Measurements from ENCODE around the gene DENND2A.
A peak's percentile ranks its signal among the peaks of the same experiment; 100 is the strongest.

DENND2A gene

GRCh38 chr7:140653319-140654108 lies 12.9 kb upstream of the DENND2A start:
- 0 out of 2 replicates have a peak, but pooled peaks cover 3% of the 10 kb centered on the region for H3K27me3 ChIP-seq (ENCODE audit: control insufficient read depth, low read length)
- no peaks in the 10 kb centered on the region for H3K9me3 ChIP-seq (ENCODE audit: control insufficient read depth, insufficient read depth, low read length)
- no peaks in the 10 kb centered on the region for H3K9me2 ChIP-seq (replicated peaks; ENCODE audit: control insufficient read depth, low read length)
- no peaks in the 10 kb centered on the region for H3F3A ChIP-seq (ENCODE audit: control insufficient read depth, insufficient read depth)
- TF ChIP-seq EZH2phosphoT487 (IDR thresholded peaks at IDR 0.05; ENCODE audit: borderline replicate concordance, low read length): no peak
- TF ChIP-seq, protein P1, sequence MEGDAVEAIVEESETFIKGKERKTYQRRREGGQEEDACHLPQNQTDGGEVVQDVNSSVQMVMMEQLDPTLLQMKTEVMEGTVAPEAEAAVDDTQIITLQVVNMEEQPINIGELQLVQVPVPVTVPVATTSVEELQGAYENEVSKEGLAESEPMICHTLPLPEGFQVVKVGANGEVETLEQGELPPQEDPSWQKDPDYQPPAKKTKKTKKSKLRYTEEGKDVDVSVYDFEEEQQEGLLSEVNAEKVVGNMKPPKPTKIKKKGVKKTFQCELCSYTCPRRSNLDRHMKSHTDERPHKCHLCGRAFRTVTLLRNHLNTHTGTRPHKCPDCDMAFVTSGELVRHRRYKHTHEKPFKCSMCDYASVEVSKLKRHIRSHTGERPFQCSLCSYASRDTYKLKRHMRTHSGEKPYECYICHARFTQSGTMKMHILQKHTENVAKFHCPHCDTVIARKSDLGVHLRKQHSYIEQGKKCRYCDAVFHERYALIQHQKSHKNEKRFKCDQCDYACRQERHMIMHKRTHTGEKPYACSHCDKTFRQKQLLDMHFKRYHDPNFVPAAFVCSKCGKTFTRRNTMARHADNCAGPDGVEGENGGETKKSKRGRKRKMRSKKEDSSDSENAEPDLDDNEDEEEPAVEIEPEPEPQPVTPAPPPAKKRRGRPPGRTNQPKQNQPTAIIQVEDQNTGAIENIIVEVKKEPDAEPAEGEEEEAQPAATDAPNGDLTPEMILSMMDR (IDR thresholded peaks at IDR 0.05; ENCODE audit: low read depth, low read length, poor library complexity, severe bottlenecking): peak; percentile 98
- peaks cover 10% of the 10 kb centered on the region for H3K4me1 ChIP-seq (ENCODE audit: control insufficient read depth, low read length)
- H3K36me3 ChIP-seq (ENCODE audit: control insufficient read depth, low read length): no peaks in the 10 kb centered on the region
- H3K27ac ChIP-seq (ENCODE audit: low read depth, low read length): no peak overlapping the region
- no peak overlapping the region for H3K4me2 ChIP-seq (ENCODE audit: low read length)
- H3K79me2 ChIP-seq (ENCODE audit: control insufficient read depth, low read length): no peaks in the 10 kb centered on the region
- no peak overlapping the region for H3K4me3 ChIP-seq (ENCODE audit: low read length)
- no peaks in the 10 kb centered on the region for H4K20me1 ChIP-seq (ENCODE audit: control insufficient read depth, insufficient read depth, low read depth, low read length)

DNA sequence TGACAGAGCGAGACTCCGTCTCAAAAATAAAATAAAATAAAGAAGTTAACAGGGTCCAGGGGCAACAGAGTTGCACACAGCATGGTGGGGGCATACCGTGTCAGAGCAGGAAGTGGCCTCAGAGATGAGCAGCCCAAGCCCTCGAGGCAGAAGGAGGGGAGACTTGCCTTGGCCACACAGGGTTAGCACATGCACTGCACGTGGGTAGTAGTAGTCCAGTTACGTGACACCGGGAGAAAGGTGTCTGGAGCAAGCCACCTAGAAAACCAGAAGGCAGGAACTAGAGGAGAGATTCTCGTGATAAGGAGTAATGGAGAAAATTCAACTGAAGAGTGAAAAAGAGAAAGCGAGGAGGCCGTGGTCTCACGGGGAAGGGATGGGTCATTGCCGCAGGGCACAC lies 9.8 kb upstream of the DENND2A start:
- H3K9me2 ChIP-seq (replicated peaks; ENCODE audit: control insufficient read depth, low read length): no peaks in the 10 kb centered on the region
- H3K27ac ChIP-seq (ENCODE audit: low read depth, low read length): no peak overlapping the region
- H3K4me2 ChIP-seq (ENCODE audit: low read length): no peak overlapping the region
- H3K4me1 ChIP-seq (ENCODE audit: control insufficient read depth, low read length): peaks cover 11% of the 10 kb centered on the region
- H3K36me3 ChIP-seq (ENCODE audit: control insufficient read depth, low read length): no peaks in the 10 kb centered on the region
- no peaks in the 10 kb centered on the region for H3K9me3 ChIP-seq (ENCODE audit: control insufficient read depth, insufficient read depth, low read length)
- no peak overlapping the region for H3K4me3 ChIP-seq (ENCODE audit: low read length)
- H4K20me1 ChIP-seq (ENCODE audit: control insufficient read depth, insufficient read depth, low read depth, low read length): no peaks in the 10 kb centered on the region
- H3K27me3 ChIP-seq (ENCODE audit: control insufficient read depth, low read length): no peaks in the 10 kb centered on the region
- peaks cover 5% of the 10 kb centered on the region; the same call in 1 of the 2 replicates for H3F3A ChIP-seq (ENCODE audit: control insufficient read depth, insufficient read depth)
- TF ChIP-seq, protein P1 (IDR thresholded peaks at IDR 0.05; ENCODE audit: low read depth, low read length, poor library complexity, severe bottlenecking): no peak
- TF ChIP-seq EZH2phosphoT487 (IDR thresholded peaks at IDR 0.05; ENCODE audit: borderline replicate concordance, low read length): no peak
- H3K79me2 ChIP-seq (ENCODE audit: control insufficient read depth, low read length): no peaks in the 10 kb centered on the region

GRCh38 chr7:140649556-140650205 lies 9.1 kb upstream of the DENND2A start:
- H3K4me2 ChIP-seq (ENCODE audit: low read length): no peak overlapping the region
- H3K36me3 ChIP-seq (ENCODE audit: control insufficient read depth, low read length): no peaks in the 10 kb centered on the region
- H3K4me3 ChIP-seq (ENCODE audit: low read length): no peak overlapping the region
- no peaks in the 10 kb centered on the region for H4K20me1 ChIP-seq (ENCODE audit: control insufficient read depth, insufficient read depth, low read depth, low read length)
- H3K27ac ChIP-seq (ENCODE audit: low read depth, low read length): no peak overlapping the region
- TF ChIP-seq EZH2phosphoT487 (IDR thresholded peaks at IDR 0.05; ENCODE audit: borderline replicate concordance, low read length): no peak
- TF ChIP-seq, protein P1 (IDR thresholded peaks at IDR 0.05; ENCODE audit: low read depth, low read length, poor library complexity, severe bottlenecking): no peak
- H3K79me2 ChIP-seq (ENCODE audit: control insufficient read depth, low read length): no peaks in the 10 kb centered on the region
- H3K4me1 ChIP-seq (ENCODE audit: control insufficient read depth, low read length): peaks cover 11% of the 10 kb centered on the region
- H3K9me2 ChIP-seq (replicated peaks; ENCODE audit: control insufficient read depth, low read length): no peaks in the 10 kb centered on the region
- no peaks in the 10 kb centered on the region for H3K27me3 ChIP-seq (ENCODE audit: control insufficient read depth, low read length)
- peaks cover 5% of the 10 kb centered on the region; the same call in 1 of the 2 replicates for H3F3A ChIP-seq (ENCODE audit: control insufficient read depth, insufficient read depth)
- no peaks in the 10 kb centered on the region for H3K9me3 ChIP-seq (ENCODE audit: control insufficient read depth, insufficient read depth, low read length)

Data from DOHH2 (cell line).